ENCODE results near the gene CUEDC1. TPM values are rescaled to one million over a fixed set of nuclear protein-coding genes. Genes with fewer than 3 reads are reported as not detected.
A peak's percentile ranks its signal among the peaks of the same experiment; 100 is the strongest.

CUEDC1 gene
- total and polyA plus RNA-seq, 2 of the 13 experiments (the other 11 are each of a cell fraction or from before 2014, with no cell fraction given), result 7.4 to 12.9 TPM

GRCh38 chr17:57892146-57892819 is 62.9 kb downstream of the CUEDC1 start (continued):
- peak; percentile 30 for TF ChIP-seq ZNF407 (CRISPR knock-in tag; IDR thresholded peaks at IDR 0.05; ENCODE audit: not compliant biosample characterization)
- 0 out of 2 replicates have a peak, but pooled peaks have one; percentile 8 for TF ChIP-seq NCOA2 (CRISPR knock-in tag; IDR thresholded peaks at IDR 0.05)
- peak; percentile 40 for TF ChIP-seq HOXA3 (CRISPR knock-in tag; IDR thresholded peaks at IDR 0.05)
- no peak for TF ChIP-seq ZNF292 (CRISPR knock-in tag; IDR thresholded peaks at IDR 0.05; ENCODE audit: borderline replicate concordance, low read depth)
- 0 out of 2 replicates have a peak, but pooled peaks have one; percentile 20 for TF ChIP-seq ZNF784 (CRISPR knock-in tag; IDR thresholded peaks at IDR 0.05; ENCODE audit: borderline replicate concordance)
- TF ChIP-seq MIER3 (CRISPR knock-in tag; IDR thresholded peaks at IDR 0.05; ENCODE audit: borderline replicate concordance), result peak; percentile 59; the same call in 1 of the 2 replicates
- TF ChIP-seq IRF2 (CRISPR knock-in tag; IDR thresholded peaks at IDR 0.05), result peak; percentile 45; the same call in 1 of the 2 replicates
- peak; percentile 82; the same call in 1 of the 2 replicates for TF ChIP-seq SMAD3 (CRISPR knock-in tag; IDR thresholded peaks at IDR 0.05)
- peak; percentile 76 for TF ChIP-seq PRPF4 (IDR thresholded peaks at IDR 0.05; ENCODE audit: low read depth, low read length, poor library complexity, severe bottlenecking)
- no peak for TF ChIP-seq MATR3 (CRISPR knock-in tag; IDR thresholded peaks at IDR 0.05)
- peak; percentile 51; the same call in 1 of the 2 replicates for TF ChIP-seq GMEB1 (CRISPR knock-in tag; IDR thresholded peaks at IDR 0.05; ENCODE audit: borderline replicate concordance)
- TF ChIP-seq ZNF772 (CRISPR knock-in tag; IDR thresholded peaks at IDR 0.05), result peak; percentile 30; the same call in 1 of the 2 replicates
- TF ChIP-seq SSRP1 (CRISPR knock-in tag; IDR thresholded peaks at IDR 0.05), result peak; percentile 79; the same call in 1 of the 2 replicates
- no peak for TF ChIP-seq FOXA1 (IDR thresholded peaks at IDR 0.05)
- peak; percentile 23; the same call in 1 of the 2 replicates for TF ChIP-seq FOXA1 (CRISPR knock-in tag; IDR thresholded peaks at IDR 0.05)
- TF ChIP-seq KDM5B (CRISPR knock-in tag; IDR thresholded peaks at IDR 0.05; ENCODE audit: borderline replicate concordance), result peak; percentile 45; the same call in 1 of the 2 replicates
- no peak for TF ChIP-seq LCORL (IDR thresholded peaks at IDR 0.05)
- peak; percentile 74 for TF ChIP-seq LCORL (CRISPR knock-in tag; IDR thresholded peaks at IDR 0.05)

Measured in HepG2 (cell line).